NCI-H345 (cell line): ENCODE data around the gene RRAGB.
"Not testable (repeated sequence)": the region's sequence is repeated elsewhere in the genome, so short reads cannot be mapped to it uniquely, and the experiment has no call there.

Experiments
- DNase-seq: peaks from one replicate; lab custom pipeline; 2025; lab: John Stamatoyannopoulos, UW

Gene RRAGB

GRCh38 chrX:55717521-55718497 is at the start of gene RRAGB:
Gene RRAGB, plus strand, starts transcription at chrX:55717749. Its CDS starts 579 bp downstream, at chrX:55718328.
- peak; percentile 98 for DNase-seq

- no peak for DNase-seq
These were observed 49.5 kb upstream of the RRAGB start for GRCh38 chrX:55668084-55668483.

- DNase-seq, result peak; percentile 11
These were observed 29.0 kb upstream of the RRAGB start for GRCh38 chrX:55688579-55688978.

GRCh38 chrX:55695227-55696018 is 22.1 kb upstream of the RRAGB start:
- DNase-seq, result no peak

- no peak for DNase-seq
These were observed 20.2 kb upstream of the RRAGB start for GRCh38 chrX:55697381-55697780.

GRCh38 chrX:55702671-55703070 is 14.9 kb upstream of the RRAGB start:
- DNase-seq, result no peak

- DNase-seq, result not testable (repeated sequence)
These were observed 14.1 kb upstream of the RRAGB start for GRCh38 chrX:55703436-55703835.

- DNase-seq, result not testable (repeated sequence)
These were observed 12.5 kb upstream of the RRAGB start for GRCh38 chrX:55705066-55705465.

- no peak for DNase-seq
These were observed 7.8 kb upstream of the RRAGB start for GRCh38 chrX:55709735-55710134.

GRCh38 chrX:55710701-55711100 is 6.8 kb upstream of the RRAGB start:
- DNase-seq, result no peak

GRCh38 chrX:55713631-55714030 is 3.9 kb upstream of the RRAGB start:
- DNase-seq, result no peak

GRCh38 chrX:55714161-55714560 is 3.4 kb upstream of the RRAGB start:
- no peak for DNase-seq

GRCh38 chrX:55715847-55716246 is 1.7 kb upstream of the RRAGB start:
- peak; percentile 0 for DNase-seq

GRCh38 chrX:55716937-55717336 is 612 bp upstream of the RRAGB start:
- no peak for DNase-seq

- no peak for DNase-seq
These were observed 14.3 kb downstream of the RRAGB start for GRCh38 chrX:55731826-55732225.

GRCh38 chrX:55738969-55739368 is 21.4 kb downstream of the RRAGB start:
- no peak for DNase-seq

GRCh38 chrX:55742649-55743048 is 25.1 kb downstream of the RRAGB start:
- DNase-seq, result no peak

- not testable (repeated sequence) for DNase-seq
These were observed 30.9 kb downstream of the RRAGB start for GRCh38 chrX:55748463-55748862.

GRCh38 chrX:55750256-55750655 is 32.7 kb downstream of the RRAGB start:
- no peak for DNase-seq

- DNase-seq, result no peak
These were observed 37.3 kb downstream of the RRAGB start for GRCh38 chrX:55754861-55755294.

- no peak for DNase-seq
These were observed 40.5 kb downstream of the RRAGB start for GRCh38 chrX:55758033-55758432.

- no peak for DNase-seq
These were observed 41.9 kb downstream of the RRAGB start for GRCh38 chrX:55759478-55759877.

GRCh38 chrX:55767100-55767499 is 49.6 kb downstream of the RRAGB start:
- no peak for DNase-seq
